HepG2 (cell line): ENCODE data around the gene TST. TPM values are rescaled to one million over a fixed set of nuclear protein-coding genes. Genes with fewer than 3 reads are reported as not detected.

Experiments used
- BCLAF1 ChIP-seq: fragments of 450-650 bp; IDR thresholded peaks from 2 replicates; pipeline ENCODE4 v1.6.1; 2017; ENCODE audit warnings: mild to moderate bottlenecking
- DMAP1 ChIP-seq: IDR thresholded peaks from 2 replicates; pipeline ENCODE4 v1.6.1; 2016
- FOXK1 ChIP-seq: sonication (generic); formaldehyde crosslinking; IDR thresholded peaks from 2 replicates; pipeline ENCODE4 v1.4.0; 2020; ENCODE audit warnings: low read depth, missing genetic modification reagents, borderline replicate concordance
- HDAC1 ChIP-seq: sonication (generic); formaldehyde crosslinking; IDR thresholded peaks from 2 replicates; pipeline ENCODE4 v1.5.1; 2020; ENCODE audit warnings: mild to moderate bottlenecking, missing genetic modification reagents
- MAX ChIP-seq: IDR thresholded peaks from 2 replicates; pipeline ENCODE4 v1.6.1; 2012; ENCODE audit warnings: inconsistent platforms
- MEIS1 ChIP-seq: sonication (generic); formaldehyde crosslinking; IDR thresholded peaks from 2 replicates; pipeline ENCODE4 v1.9.0; 2021; ENCODE audit warnings: mild to moderate bottlenecking, missing genetic modification reagents, moderate library complexity, borderline replicate concordance
- PHF8 ChIP-seq: sonication (generic); formaldehyde crosslinking; IDR thresholded peaks from 2 replicates; pipeline ENCODE4 v1.5.0; 2020; ENCODE audit warnings: missing genetic modification reagents
- POLR2A ChIP-seq, 2 experiments: IDR thresholded peaks; 2 replicates each; pipeline ENCODE4 v1.6.1; 2011; ENCODE audit warnings: low read depth in 2 of 2, low read length in 2 of 2, mild to moderate bottlenecking in 1 of 2, moderate library complexity in 1 of 2; ENCODE audit not compliant: insufficient read depth in 1 of 2
- ZBTB38 ChIP-seq: sonication (generic); formaldehyde crosslinking; IDR thresholded peaks from 2 replicates; pipeline ENCODE4 v1.5.1; 2020; ENCODE audit warnings: mild to moderate bottlenecking, missing genetic modification reagents
- ZBTB43 ChIP-seq: sonication (generic); formaldehyde crosslinking; conservative IDR thresholded peaks from 2 replicates; pipeline ENCODE4 v1.4.0; 2020; ENCODE audit warnings: missing genetic modification reagents
- ZFX ChIP-seq: sonication (generic); formaldehyde crosslinking; IDR thresholded peaks from 2 replicates; pipeline ENCODE4 v1.4.0; 2020; ENCODE audit warnings: mild to moderate bottlenecking, low read depth, missing genetic modification reagents, moderate library complexity
- ZNF275 ChIP-seq: sonication (generic); formaldehyde crosslinking; IDR thresholded peaks from 2 replicates; pipeline ENCODE4 v1.8.0; 2022; ENCODE audit warnings: missing genetic modification reagents, mild to moderate bottlenecking, inconsistent platforms, borderline replicate concordance
- ZNF335 ChIP-seq: sonication (generic); formaldehyde crosslinking; IDR thresholded peaks from 2 replicates; pipeline ENCODE4 v1.4.0; 2020; ENCODE audit warnings: missing genetic modification reagents
- ZNF441 ChIP-seq: sonication (generic); formaldehyde crosslinking; IDR thresholded peaks from 2 replicates; pipeline ENCODE4 v1.7.0; 2021; ENCODE audit warnings: missing genetic modification reagents, borderline replicate concordance
- ZNF501 ChIP-seq: sonication (generic); formaldehyde crosslinking; IDR thresholded peaks from 2 replicates; pipeline ENCODE4 v1.5.1; 2020; ENCODE audit warnings: mild to moderate bottlenecking, moderate library complexity, missing genetic modification reagents
- ZNF563 ChIP-seq: sonication (generic); formaldehyde crosslinking; IDR thresholded peaks from 2 replicates; pipeline ENCODE4 v1.8.0; 2022; ENCODE audit warnings: mild to moderate bottlenecking, moderate library complexity, missing genetic modification reagents
- ZNF687 ChIP-seq: sonication (generic); formaldehyde crosslinking; IDR thresholded peaks from 2 replicates; pipeline ENCODE4 v1.5.1; 2020; ENCODE audit warnings: mild to moderate bottlenecking, missing genetic modification reagents, moderate library complexity
- ZNF704 ChIP-seq: sonication (generic); formaldehyde crosslinking; IDR thresholded peaks from 2 replicates; pipeline ENCODE4 v1.8.1; 2023; ENCODE audit warnings: mild to moderate bottlenecking, inconsistent platforms, moderate library complexity, missing genetic modification reagents, borderline replicate concordance
- ZNF737 ChIP-seq: sonication (generic); formaldehyde crosslinking; IDR thresholded peaks from 2 replicates; pipeline ENCODE4 v1.5.0; 2020; ENCODE audit warnings: missing genetic modification reagents, mild to moderate bottlenecking, borderline replicate concordance
- ZSCAN30 ChIP-seq: sonication (generic); formaldehyde crosslinking; IDR thresholded peaks from 2 replicates; pipeline ENCODE4 v1.5.0; 2020; ENCODE audit warnings: mild to moderate bottlenecking, missing genetic modification reagents
- polyA plus RNA-seq, 8 experiments: library from polyadenylated mRNA; depleted of rRNA in 3 of 8; stranded (reverse) in 7 of 8; unstranded in 1 of 8; fragments of >200 nt; fragmentation: Illumina TruSeq in 4 of 8; extraction: Trizol in 4 of 8; gene quantifications; 2 replicates each; pipeline versions ENCODE4 v1.2.1 to v1.2.3, GENCODE V29; 2011 to 2016; ENCODE audit warnings: low read depth in 4 of 8, missing spikeins in 1 of 8, mixed read lengths in 1 of 8; ENCODE audit not compliant: insufficient read depth in 1 of 8
- total RNA-seq, 5 experiments: library from RNA; depleted of rRNA; stranded (reverse); fragments of >200 nt; fragmentation: Illumina TruSeq; extraction: Trizol; gene quantifications; 2 replicates each; pipeline ENCODE4 v1.2.3, GENCODE V29; 2016; ENCODE audit warnings: low read depth in 1 of 5

The TST gene
- total and polyA plus RNA-seq, 2 of the 13 experiments (the other 11 are each of a cell fraction or from before 2014, with no cell fraction given) = 44.6 to 63.6 TPM

GRCh38 chr22:37020192-37020479 lies 889 bp upstream of the TST start (continued):
- peak; percentile 59; the same call in 1 of the 2 replicates for TF ChIP-seq ZNF501 (CRISPR knock-in tag)
- peak; percentile 18; the same call in 1 of the 2 replicates for TF ChIP-seq HDAC1 (CRISPR knock-in tag)
- peak; percentile 62; the same call in 1 of the 2 replicates for TF ChIP-seq ZNF687 (CRISPR knock-in tag)
- 0 out of 2 replicates have a peak, but pooled peaks have one; percentile 42 for TF ChIP-seq ZNF335 (CRISPR knock-in tag)
- 0 out of 2 replicates have a peak, but pooled peaks have one; percentile 9 for TF ChIP-seq ZNF441 (CRISPR knock-in tag)
- TF ChIP-seq ZNF704 (CRISPR knock-in tag) = no peak
- TF ChIP-seq MEIS1 (CRISPR knock-in tag) = no peak
- TF ChIP-seq BCLAF1 = no peak
- TF ChIP-seq PHF8 (CRISPR knock-in tag) = peak; percentile 60
- peak; percentile 8; the same call in 1 of the 2 replicates for TF ChIP-seq FOXK1 (CRISPR knock-in tag)
- TF ChIP-seq ZBTB43 (CRISPR knock-in tag) = peak; percentile 30; the same call in 1 of the 2 replicates
- TF ChIP-seq ZNF275 = 0 out of 2 replicates have a peak, but pooled peaks have one; percentile 7
- peak; percentile 79; the same call in 1 of the 2 replicates for TF ChIP-seq DMAP1 (CRISPR knock-in tag)
- peak; percentile 72 for TF ChIP-seq MAX
- peak; percentile 73; the same call in 1 of the 2 replicates for TF ChIP-seq ZSCAN30 (CRISPR knock-in tag)
- 0 out of 2 replicates have a peak, but pooled peaks have one; percentile 3 for TF ChIP-seq ZBTB38 (CRISPR knock-in tag)
- 0 out of 2 replicates have a peak, but pooled peaks have one; percentile 4 for TF ChIP-seq ZNF737
- peak in 1 of 2 experiments; percentile 39; a peak in 1 of 4 replicates for TF ChIP-seq POLR2A (IDR thresholded peaks at IDR 0.05; ENCODE audit: insufficient read depth in 1 of 2, low read depth in 2 of 2, low read length in 2 of 2)
- peak; percentile 71 for TF ChIP-seq ZFX
- no peak for TF ChIP-seq ZNF563 (CRISPR knock-in tag)
